ENCODE measurements around the gene SLC46A3.

DNA sequence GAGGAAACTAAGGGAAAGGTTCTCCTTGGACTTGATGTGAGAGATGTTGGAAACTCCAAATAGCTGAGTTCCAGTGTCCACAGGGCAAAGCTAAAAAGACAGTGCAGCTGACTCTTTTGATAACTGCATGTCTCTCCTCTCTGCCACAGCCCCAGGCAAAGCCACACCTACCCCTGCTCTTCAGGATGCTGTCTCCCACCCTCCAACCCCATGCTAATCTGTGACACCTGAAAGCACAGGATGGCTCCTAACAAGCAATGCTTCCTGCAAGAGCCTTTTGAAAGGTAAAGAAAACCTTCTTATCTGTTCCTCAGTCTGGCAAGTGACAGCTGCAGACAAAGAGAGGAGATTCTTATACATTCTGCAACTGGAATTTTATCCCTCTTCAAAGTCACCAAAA, 14.5 kb downstream of the SLC46A3 start:
- TF ChIP-seq, protein P1, sequence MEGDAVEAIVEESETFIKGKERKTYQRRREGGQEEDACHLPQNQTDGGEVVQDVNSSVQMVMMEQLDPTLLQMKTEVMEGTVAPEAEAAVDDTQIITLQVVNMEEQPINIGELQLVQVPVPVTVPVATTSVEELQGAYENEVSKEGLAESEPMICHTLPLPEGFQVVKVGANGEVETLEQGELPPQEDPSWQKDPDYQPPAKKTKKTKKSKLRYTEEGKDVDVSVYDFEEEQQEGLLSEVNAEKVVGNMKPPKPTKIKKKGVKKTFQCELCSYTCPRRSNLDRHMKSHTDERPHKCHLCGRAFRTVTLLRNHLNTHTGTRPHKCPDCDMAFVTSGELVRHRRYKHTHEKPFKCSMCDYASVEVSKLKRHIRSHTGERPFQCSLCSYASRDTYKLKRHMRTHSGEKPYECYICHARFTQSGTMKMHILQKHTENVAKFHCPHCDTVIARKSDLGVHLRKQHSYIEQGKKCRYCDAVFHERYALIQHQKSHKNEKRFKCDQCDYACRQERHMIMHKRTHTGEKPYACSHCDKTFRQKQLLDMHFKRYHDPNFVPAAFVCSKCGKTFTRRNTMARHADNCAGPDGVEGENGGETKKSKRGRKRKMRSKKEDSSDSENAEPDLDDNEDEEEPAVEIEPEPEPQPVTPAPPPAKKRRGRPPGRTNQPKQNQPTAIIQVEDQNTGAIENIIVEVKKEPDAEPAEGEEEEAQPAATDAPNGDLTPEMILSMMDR (IDR thresholded peaks at IDR 0.05; ENCODE audit: low read depth, low read length) = no peak
- TF ChIP-seq EZH2phosphoT487 (IDR thresholded peaks at IDR 0.05; ENCODE audit: low read depth) = no peak
